SK-N-SH treated with all-trans-retinoic acid at 6 μM for 48 hours (cell line): Measurements from ENCODE around the gene FXYD6.

ENCODE experiments used
- ATAC-seq: fragments of 200-7000 bp; cut with Tn5 transposase; 3 replicates; pipeline ENCODE4 v1.9.1; 2020; ENCODE audit warnings: mild to moderate bottlenecking, moderate library complexity
- ARNTL ChIP-seq: fragments of 450-650 bp; formaldehyde crosslinking; IDR thresholded peaks from 2 replicates; pipeline ENCODE4 v1.5.0; 2020; ENCODE audit warnings: low read depth, mild to moderate bottlenecking, moderate library complexity, borderline replicate concordance
- BACH2 ChIP-seq: fragments of 250-450 bp; sonication (Bioruptor Pico); IDR thresholded peaks from 2 replicates; pipeline ENCODE4 v1.9.0; 2021; ENCODE audit warnings: mild to moderate bottlenecking, borderline replicate concordance
- CREB5 ChIP-seq: fragments of 250-450 bp; sonication (Bioruptor Pico); IDR thresholded peaks from 2 replicates; pipeline ENCODE4 v1.5.1; 2020; ENCODE audit warnings: low read depth, mild to moderate bottlenecking, moderate library complexity
- CSDC2 ChIP-seq: fragments of 250-450 bp; sonication (Bioruptor Pico); IDR thresholded peaks from 2 replicates; pipeline ENCODE4 v1.5.0; 2020; ENCODE audit warnings: mild to moderate bottlenecking, moderate library complexity
- CSRNP3 ChIP-seq: fragments of 250-450 bp; sonication (Bioruptor Pico); IDR thresholded peaks from 2 replicates; pipeline ENCODE4 v1.5.1; 2021; ENCODE audit warnings: mild to moderate bottlenecking, moderate library complexity
- ESRRG ChIP-seq: fragments of 250-450 bp; sonication (Bioruptor Pico); IDR thresholded peaks from 2 replicates; pipeline ENCODE4 v1.6.1; 2021; ENCODE audit warnings: mild to moderate bottlenecking
- GLIS3 ChIP-seq: fragments of 250-450 bp; sonication (Bioruptor Pico); IDR thresholded peaks from 2 replicates; pipeline ENCODE4 v1.5.0; 2020; ENCODE audit warnings: mild to moderate bottlenecking, moderate library complexity
- ISL1 ChIP-seq: fragments of 250-450 bp; sonication (Bioruptor Pico); IDR thresholded peaks from 2 replicates; pipeline ENCODE4 v2.1.2; 2022; ENCODE audit warnings: mild to moderate bottlenecking, moderate library complexity
- OSR1 ChIP-seq: fragments of 250-450 bp; sonication (Bioruptor Pico); IDR thresholded peaks from 2 replicates; pipeline ENCODE4 v1.8.0; 2022; ENCODE audit warnings: moderate library complexity, mild to moderate bottlenecking, inconsistent platforms
- PATZ1 ChIP-seq: fragments of 250-450 bp; sonication (Bioruptor Pico); IDR thresholded peaks from 2 replicates; pipeline ENCODE4 v1.8.0; 2020; ENCODE audit warnings: mild to moderate bottlenecking, moderate library complexity, borderline replicate concordance
- RARB ChIP-seq: fragments of 250-450 bp; sonication (Bioruptor Pico); IDR thresholded peaks from 2 replicates; pipeline ENCODE4 v1.8.0; 2021; ENCODE audit warnings: mild to moderate bottlenecking, moderate library complexity
- TCF4 ChIP-seq: fragments of 250-450 bp; sonication (Bioruptor Pico); IDR thresholded peaks from 2 replicates; pipeline ENCODE4 v1.8.0; 2021; ENCODE audit warnings: mild to moderate bottlenecking, moderate library complexity, borderline replicate concordance
- TOX ChIP-seq: fragments of 250-450 bp; sonication (Bioruptor Pico); IDR thresholded peaks from 2 replicates; pipeline ENCODE4 v1.8.0; 2021; ENCODE audit warnings: mild to moderate bottlenecking, moderate library complexity, borderline replicate concordance
- ZC3H10 ChIP-seq: fragments of 250-450 bp; sonication (Bioruptor Pico); IDR thresholded peaks from 2 replicates; pipeline ENCODE4 v1.5.1; 2021; ENCODE audit warnings: mild to moderate bottlenecking, moderate library complexity
- ZFP3 ChIP-seq: fragments of 250-450 bp; sonication (Bioruptor Pico); IDR thresholded peaks from 2 replicates; pipeline ENCODE4 v1.5.0; 2020; ENCODE audit warnings: mild to moderate bottlenecking, moderate library complexity
- ZFP30 ChIP-seq: fragments of 450-650 bp; formaldehyde crosslinking; IDR thresholded peaks from 2 replicates; pipeline ENCODE4 v1.5.0; 2022; ENCODE audit warnings: mild to moderate bottlenecking, moderate library complexity
- ZNF565 ChIP-seq: fragments of 450-650 bp; formaldehyde crosslinking; conservative IDR thresholded peaks from 2 replicates; pipeline ENCODE4 v1.5.0; 2020; ENCODE audit warnings: low read depth, mild to moderate bottlenecking, moderate library complexity
- ZNF70 ChIP-seq: fragments of 450-650 bp; formaldehyde crosslinking; IDR thresholded peaks from 2 replicates; pipeline ENCODE4 v1.5.0; 2020; ENCODE audit warnings: mild to moderate bottlenecking, moderate library complexity

Gene FXYD6

GRCh38 chr11:117838901-117839300, 37.6 kb downstream of the FXYD6 start (continued):
- TF ChIP-seq CSRNP3 (no peak), ZFP3 (CRISPR knock-in tag) (no peak), ZNF565 (no peak), ZC3H10 (no peak), PATZ1 (CRISPR knock-in tag) (no peak), OSR1 (CRISPR knock-in tag) (no peak)

- no peak for ATAC-seq
- no peak for TF ChIP-seq ZC3H10
- no peak for TF ChIP-seq GLIS3
- TF ChIP-seq OSR1 (CRISPR knock-in tag) = no peak
- no peak for TF ChIP-seq ESRRG (CRISPR knock-in tag)
- no peak for TF ChIP-seq TOX
- no peak for TF ChIP-seq BACH2 (CRISPR knock-in tag)
- no peak for TF ChIP-seq CSRNP3
- TF ChIP-seq ARNTL = no peak
- no peak for TF ChIP-seq TCF4 (CRISPR knock-in tag)
- no peak for TF ChIP-seq ZNF70 (CRISPR knock-in tag)
- no peak for TF ChIP-seq PATZ1 (CRISPR knock-in tag)
- no peak for TF ChIP-seq ISL1
These were observed 38.7 kb downstream of the FXYD6 start for GRCh38 chr11:117837791-117838190.

- no peak for ATAC-seq
- TF ChIP-seq ESRRG (CRISPR knock-in tag) = no peak
- TF ChIP-seq ZNF70 (CRISPR knock-in tag) = no peak
- TF ChIP-seq ZFP30 (CRISPR knock-in tag) = no peak
- no peak for TF ChIP-seq CREB5 (CRISPR knock-in tag)
- TF ChIP-seq OSR1 (CRISPR knock-in tag) = no peak
- no peak for TF ChIP-seq RARB (CRISPR knock-in tag)
- no peak for TF ChIP-seq CSDC2
- no peak for TF ChIP-seq CSRNP3
- TF ChIP-seq BACH2 (CRISPR knock-in tag) = no peak
These were observed 39.2 kb downstream of the FXYD6 start for GRCh38 chr11:117837070-117837776.
